ENCODE measurements around the gene FAM209B. TPM values are rescaled to one million over a fixed set of nuclear protein-coding genes. Genes with fewer than 3 reads are reported as not detected.
"Not testable (repeated sequence)": the region's sequence is repeated elsewhere in the genome, so short reads cannot be mapped to it uniquely, and the experiment has no call there.

The FAM209B gene
- total RNA-seq = under 1 TPM in 1 of 6 experiments, not detected in 5; 0.44 TPM
- long read RNA-seq = 0 reads

- WGBS (ENCODE audit: insufficient coverage, low coverage, low lambda C conversion rate, missing lambda C conversion rate) = 89% methylated on average over 9 of the region's 9 CpGs
- H3K36me3 ChIP-seq; H3K27ac ChIP-seq; intact Hi-C loops (cut with DNase I); H3K9me3 ChIP-seq; H3K27me3 ChIP-seq; ATAC-seq; H3K4me3 ChIP-seq; DNase-seq; H3K4me1 ChIP-seq: not testable (repeated sequence)
Measured at GRCh38 chr20:56532946-56533345, at the start of gene FAM209B. Gene FAM209B (plus strand): TSS chr20:56533246. CDS start chr20:56533342, 96 bp downstream.

- DNase-seq (no peak), ATAC-seq (no peak)
- Histone ChIP-seq H3K4me1 (no peaks in the 10 kb centered on the region), H3K27ac (no peak overlapping the region), H3K9me3 (no peaks in the 10 kb centered on the region), H3K36me3 (peaks cover 0 to 64% (median 11%) of the 10 kb centered on the region in 4 donors), H3K27me3 (no peaks in the 10 kb centered on the region), H3K4me3 (no peak overlapping the region)
- intact Hi-C loops (cut with DNase I) = no loop called here
- 68% methylated on average over 7 of the region's 7 CpGs for WGBS (ENCODE audit: insufficient coverage, low coverage, low lambda C conversion rate, missing lambda C conversion rate)
- no peak for TF ChIP-seq CTCF (IDR thresholded peaks at IDR 0.05)
Measured at GRCh38 chr20:56483970-56484369, 49.1 kb upstream of the FAM209B start.

GRCh38 chr20:56487216-56487615 is 45.8 kb upstream of the FAM209B start:
- WGBS (ENCODE audit: insufficient coverage, low coverage, low lambda C conversion rate, missing lambda C conversion rate) = 60% methylated on average over 8 of the region's 11 CpGs
- peaks cover 0 to 53% (median 13%) of the 10 kb centered on the region in 4 donors for H3K36me3 ChIP-seq
- H3K4me1 ChIP-seq = no peaks in the 10 kb centered on the region
- no peak for TF ChIP-seq POLR2A (IDR thresholded peaks at IDR 0.05)
- TF ChIP-seq CTCF (IDR thresholded peaks at IDR 0.05) = no peak
- H3K4me3 ChIP-seq = no peak overlapping the region
- intact Hi-C loops (cut with DNase I) = no loop called here
- H3K9me3 ChIP-seq = no peaks in the 10 kb centered on the region
- DNase-seq (no peak), ATAC-seq (peak in 2 of 4 donors; percentile 20 to 29)
- no peak overlapping the region for H3K27ac ChIP-seq
- H3K27me3 ChIP-seq = no peaks in the 10 kb centered on the region

GRCh38 chr20:56488566-56488965 is 44.5 kb upstream of the FAM209B start:
- peaks cover 0 to 41% (median 9%) of the 10 kb centered on the region in 4 donors for H3K36me3 ChIP-seq
- no peak for DNase-seq
- intact Hi-C loops (cut with DNase I) = no loop called here
- no peak for ATAC-seq
- no peaks in the 10 kb centered on the region for H3K27me3 ChIP-seq
- H3K4me3 ChIP-seq = no peak overlapping the region
- TF ChIP-seq POLR2A (IDR thresholded peaks at IDR 0.05) = no peak
- no peak for TF ChIP-seq CTCF (IDR thresholded peaks at IDR 0.05)
- WGBS (ENCODE audit: insufficient coverage, low coverage, low lambda C conversion rate, missing lambda C conversion rate) = 87% methylated on average over 5 of the region's 5 CpGs
- H3K9me3 ChIP-seq = no peaks in the 10 kb centered on the region
- no peaks in the 10 kb centered on the region for H3K4me1 ChIP-seq
- no peak overlapping the region for H3K27ac ChIP-seq

- DNase-seq (no peak), ATAC-seq (no peak)
- Histone ChIP-seq H3K4me3 (no peak overlapping the region), H3K36me3 (peaks cover 0 to 8% (median under 1%) of the 10 kb centered on the region in 4 donors), H3K9me3 (no peaks in the 10 kb centered on the region), H3K4me1 (no peaks in the 10 kb centered on the region), H3K27me3 (no peaks in the 10 kb centered on the region), H3K27ac (no peak overlapping the region)
- 92% methylated on average over 1 of the region's 1 CpG for WGBS (ENCODE audit: insufficient coverage, low coverage, low lambda C conversion rate, missing lambda C conversion rate)
- intact Hi-C loops (cut with DNase I) = no loop called here
- TF ChIP-seq POLR2A (IDR thresholded peaks at IDR 0.05) (no peak), CTCF (IDR thresholded peaks at IDR 0.05) (no peak)
Measured at GRCh38 chr20:56501116-56501515, 31.9 kb upstream of the FAM209B start.
